Superior temporal gyrus (tissue), 1 donor: ENCODE measurements around the gene MARCHF3.
"Not testable (repeated sequence)": the region's sequence is repeated elsewhere in the genome, so short reads cannot be mapped to it uniquely, and the experiment has no call there.

ENCODE experiments used
- DNase-seq: peaks from one replicate; pipeline ENCODE4 v3.0.0-alpha.2; 2016; ENCODE audit errors: extremely low spot score

MARCHF3 gene

GRCh38 chr5:127046343-127047072 is 16.1 kb upstream of the MARCHF3 start:
- DNase-seq, result no peak

- no peak for DNase-seq
These were observed 12.2 kb upstream of the MARCHF3 start for GRCh38 chr5:127042593-127042992.

- no peak for DNase-seq
These were observed 11.2 kb upstream of the MARCHF3 start for GRCh38 chr5:127041571-127041970.

GRCh38 chr5:127040796-127041520 is 10.6 kb upstream of the MARCHF3 start:
- DNase-seq, result no peak

- DNase-seq, result no peak
These were observed 8.2 kb upstream of the MARCHF3 start for GRCh38 chr5:127038550-127038949.

GRCh38 chr5:127031863-127032232 is 1.5 kb upstream of the MARCHF3 start:
- no peak for DNase-seq

GRCh38 chr5:127031147-127031862 is 947 bp upstream of the MARCHF3 start:
- DNase-seq, result no peak

- no peak for DNase-seq
These were observed 638 bp downstream of the MARCHF3 start for GRCh38 chr5:127029581-127030258.

GRCh38 chr5:127028822-127029457 is 1.4 kb downstream of the MARCHF3 start:
- no peak for DNase-seq

GRCh38 chr5:127027539-127027938 is 2.8 kb downstream of the MARCHF3 start:
- no peak for DNase-seq

- no peak for DNase-seq
These were observed 4.2 kb downstream of the MARCHF3 start for GRCh38 chr5:127026166-127026565.

GRCh38 chr5:127025467-127025866 is 4.9 kb downstream of the MARCHF3 start:
- no peak for DNase-seq

GRCh38 chr5:127024821-127025220 is 5.5 kb downstream of the MARCHF3 start:
- DNase-seq, result no peak

- not testable (repeated sequence) for DNase-seq
These were observed 6.7 kb downstream of the MARCHF3 start for GRCh38 chr5:127023552-127024191.

- DNase-seq, result no peak
These were observed 7.5 kb downstream of the MARCHF3 start for GRCh38 chr5:127022846-127023245.

GRCh38 chr5:127019928-127020327 is 10.4 kb downstream of the MARCHF3 start:
- no peak for DNase-seq

GRCh38 chr5:127016722-127017121 is 13.6 kb downstream of the MARCHF3 start:
- DNase-seq, result not testable (repeated sequence)

- DNase-seq, result no peak
These were observed 14.6 kb downstream of the MARCHF3 start for GRCh38 chr5:127015716-127016115.

GRCh38 chr5:127014573-127014972 is 15.8 kb downstream of the MARCHF3 start:
- no peak for DNase-seq

- no peak for DNase-seq
These were observed 17.0 kb downstream of the MARCHF3 start for GRCh38 chr5:127013407-127013806.

GRCh38 chr5:127012916-127013315 is 17.4 kb downstream of the MARCHF3 start:
- no peak for DNase-seq
